ENCODE results near the gene FCN1. TPM values are rescaled to one million over a fixed set of nuclear protein-coding genes. Genes with fewer than 3 reads are reported as not detected.

FCN1 gene
- total RNA-seq, 1 donor from 2014 or later, result not detected

- no peak for DNase-seq (ENCODE audit: extremely low spot score, unreplicated experiment)
- peaks cover 55% of the 10 kb centered on the region for H3K27me3 Mint-ChIP-seq (ENCODE audit: unreplicated experiment)
- no peak overlapping the region for H3K4me3 Mint-ChIP-seq (ENCODE audit: unreplicated experiment)
- TF ChIP-seq, protein P1, sequence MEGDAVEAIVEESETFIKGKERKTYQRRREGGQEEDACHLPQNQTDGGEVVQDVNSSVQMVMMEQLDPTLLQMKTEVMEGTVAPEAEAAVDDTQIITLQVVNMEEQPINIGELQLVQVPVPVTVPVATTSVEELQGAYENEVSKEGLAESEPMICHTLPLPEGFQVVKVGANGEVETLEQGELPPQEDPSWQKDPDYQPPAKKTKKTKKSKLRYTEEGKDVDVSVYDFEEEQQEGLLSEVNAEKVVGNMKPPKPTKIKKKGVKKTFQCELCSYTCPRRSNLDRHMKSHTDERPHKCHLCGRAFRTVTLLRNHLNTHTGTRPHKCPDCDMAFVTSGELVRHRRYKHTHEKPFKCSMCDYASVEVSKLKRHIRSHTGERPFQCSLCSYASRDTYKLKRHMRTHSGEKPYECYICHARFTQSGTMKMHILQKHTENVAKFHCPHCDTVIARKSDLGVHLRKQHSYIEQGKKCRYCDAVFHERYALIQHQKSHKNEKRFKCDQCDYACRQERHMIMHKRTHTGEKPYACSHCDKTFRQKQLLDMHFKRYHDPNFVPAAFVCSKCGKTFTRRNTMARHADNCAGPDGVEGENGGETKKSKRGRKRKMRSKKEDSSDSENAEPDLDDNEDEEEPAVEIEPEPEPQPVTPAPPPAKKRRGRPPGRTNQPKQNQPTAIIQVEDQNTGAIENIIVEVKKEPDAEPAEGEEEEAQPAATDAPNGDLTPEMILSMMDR (IDR thresholded peaks at IDR 0.05), result no peak
- no peaks in the 10 kb centered on the region for H3K4me1 Mint-ChIP-seq (ENCODE audit: unreplicated experiment)
- H3K9me3 Mint-ChIP-seq (ENCODE audit: unreplicated experiment), result peaks cover 15% of the 10 kb centered on the region
- no peak overlapping the region for H3K27ac Mint-ChIP-seq (ENCODE audit: unreplicated experiment)
- H3K36me3 Mint-ChIP-seq (ENCODE audit: unreplicated experiment), result no peaks in the 10 kb centered on the region
Observed at GRCh38 chr9:134902936-134903335, 14.8 kb downstream of the FCN1 start.

DNA sequence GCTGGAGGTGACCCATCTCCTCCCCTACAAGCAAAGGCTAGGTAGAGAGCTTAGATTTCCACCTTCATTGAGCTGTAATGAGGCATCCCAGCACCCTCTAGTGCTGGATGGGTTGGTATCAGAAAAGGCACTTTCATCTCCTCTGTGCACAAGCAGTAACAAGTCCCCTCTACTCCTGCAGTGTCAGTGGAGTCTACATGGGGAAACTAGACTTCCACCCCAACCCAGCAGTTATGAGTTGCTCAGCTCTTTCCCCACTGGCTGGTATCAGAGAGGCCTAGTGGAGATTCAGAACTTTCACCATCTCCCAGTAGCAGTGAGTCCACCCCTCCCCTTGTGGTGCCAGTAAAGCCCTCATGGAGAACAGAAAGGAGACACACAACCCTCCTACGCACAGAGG is 17.9 kb downstream of the FCN1 start:
- H3K9me3 Mint-ChIP-seq (ENCODE audit: unreplicated experiment), result peaks cover 15% of the 10 kb centered on the region
- DNase-seq (ENCODE audit: extremely low spot score, unreplicated experiment), result peak; percentile 25

DNA sequence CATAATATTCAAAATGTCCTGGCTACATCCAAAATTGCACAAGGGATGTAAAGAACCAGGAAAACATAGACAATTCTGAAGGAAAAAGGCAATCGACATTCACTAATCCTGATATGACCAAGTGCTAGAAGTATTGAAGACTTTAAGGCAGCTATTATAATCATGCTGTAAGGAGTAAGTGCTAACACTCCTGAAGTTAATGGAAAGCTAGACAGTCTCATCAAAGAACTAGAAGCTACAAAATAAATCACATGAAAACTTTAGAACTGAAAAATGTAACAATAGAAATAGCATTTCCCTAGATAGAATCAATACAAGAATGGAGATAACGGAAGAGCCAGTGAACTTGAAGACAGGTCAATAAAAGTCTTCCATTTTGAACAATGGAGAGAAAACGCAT is 18.5 kb downstream of the FCN1 start:
- DNase-seq (ENCODE audit: extremely low spot score, unreplicated experiment), result no peak
- TF ChIP-seq, protein P1 (IDR thresholded peaks at IDR 0.05), result no peak
- peaks cover 37% of the 10 kb centered on the region for H3K27me3 Mint-ChIP-seq (ENCODE audit: unreplicated experiment)

More for the DNA sequence above, 17.9 kb downstream of the FCN1 start:
- Mint-ChIP-seq H3K27me3 (ENCODE audit: unreplicated experiment) (peaks cover 38% of the 10 kb centered on the region), H3K4me1 (ENCODE audit: unreplicated experiment) (peaks cover 21% of the 10 kb centered on the region), H3K4me3 (ENCODE audit: unreplicated experiment) (no peak overlapping the region), H3K36me3 (ENCODE audit: unreplicated experiment) (no peaks in the 10 kb centered on the region), H3K27ac (ENCODE audit: unreplicated experiment) (no peak overlapping the region)
- TF ChIP-seq, protein P1 (IDR thresholded peaks at IDR 0.05), result no peak

DNA sequence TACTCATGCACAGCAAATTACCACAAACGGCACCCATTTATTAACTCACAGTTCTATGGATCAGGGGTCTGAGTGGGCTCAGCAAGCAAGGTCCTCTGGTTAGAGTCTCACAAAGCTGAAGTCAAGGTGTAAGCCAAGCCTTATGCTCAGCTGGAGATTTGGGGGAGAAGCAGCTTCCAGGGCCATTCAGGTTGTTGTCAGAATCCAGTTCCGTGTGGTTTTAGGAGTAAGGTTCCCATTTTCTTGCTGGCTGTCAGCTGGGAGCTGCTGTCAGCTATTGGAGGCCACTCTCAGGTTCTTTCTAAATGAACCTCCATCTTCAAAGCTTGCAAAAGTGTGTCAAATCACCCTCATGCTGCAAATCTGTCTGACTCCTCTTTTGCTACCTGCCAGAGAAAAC is 19.4 kb downstream of the FCN1 start:
- H3K36me3 Mint-ChIP-seq (ENCODE audit: unreplicated experiment), result no peaks in the 10 kb centered on the region
- H3K9me3 Mint-ChIP-seq (ENCODE audit: unreplicated experiment), result peaks cover 11% of the 10 kb centered on the region
- peaks cover 31% of the 10 kb centered on the region for H3K27me3 Mint-ChIP-seq (ENCODE audit: unreplicated experiment)
- no peak for DNase-seq (ENCODE audit: extremely low spot score, unreplicated experiment)
- TF ChIP-seq, protein P1 (IDR thresholded peaks at IDR 0.05), result no peak
- H3K27ac Mint-ChIP-seq (ENCODE audit: unreplicated experiment), result no peak overlapping the region
- no peak overlapping the region for H3K4me3 Mint-ChIP-seq (ENCODE audit: unreplicated experiment)
- H3K4me1 Mint-ChIP-seq (ENCODE audit: unreplicated experiment), result peaks cover 24% of the 10 kb centered on the region

More for the DNA sequence above, 18.5 kb downstream of the FCN1 start:
- Mint-ChIP-seq H3K36me3 (ENCODE audit: unreplicated experiment) (no peaks in the 10 kb centered on the region), H3K4me3 (ENCODE audit: unreplicated experiment) (no peak overlapping the region), H3K27ac (ENCODE audit: unreplicated experiment) (no peak overlapping the region), H3K9me3 (ENCODE audit: unreplicated experiment) (peaks cover 15% of the 10 kb centered on the region), H3K4me1 (ENCODE audit: unreplicated experiment) (peaks cover 24% of the 10 kb centered on the region)

DNA sequence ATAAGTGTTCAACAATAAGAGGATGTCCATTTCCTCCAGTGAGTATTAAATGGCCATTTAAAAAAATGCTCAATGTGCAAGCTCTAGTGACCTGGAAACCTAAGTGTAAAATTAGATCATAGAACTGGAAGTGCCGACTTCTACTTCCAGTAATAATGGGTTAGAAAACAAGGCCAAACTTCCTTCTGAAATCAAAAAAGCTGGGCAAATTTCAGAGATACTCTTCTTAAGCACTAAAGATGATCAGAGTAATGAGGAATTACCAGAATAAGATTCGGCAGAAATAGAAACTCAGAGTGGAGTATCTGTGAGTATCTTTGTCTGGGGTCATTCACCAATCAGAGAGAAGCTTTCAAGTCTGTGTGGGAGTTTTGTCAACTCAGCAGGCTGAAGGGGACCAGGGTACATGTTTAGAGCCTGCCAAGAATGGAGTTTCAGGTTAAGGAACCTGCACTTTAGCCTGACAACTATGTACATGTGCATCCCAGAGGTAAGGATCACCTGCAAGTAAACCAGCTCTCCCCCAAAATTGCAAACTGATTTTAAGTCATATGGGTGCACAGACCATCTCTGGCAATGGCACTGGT is 20.0 kb downstream of the FCN1 start:
- H3K27me3 Mint-ChIP-seq (ENCODE audit: unreplicated experiment), result peaks cover 26% of the 10 kb centered on the region
- no peak overlapping the region for H3K27ac Mint-ChIP-seq (ENCODE audit: unreplicated experiment)
- DNase-seq (ENCODE audit: extremely low spot score, unreplicated experiment), result no peak
- peaks cover 24% of the 10 kb centered on the region for H3K4me1 Mint-ChIP-seq (ENCODE audit: unreplicated experiment)
- H3K36me3 Mint-ChIP-seq (ENCODE audit: unreplicated experiment), result no peaks in the 10 kb centered on the region
- peaks cover 11% of the 10 kb centered on the region for H3K9me3 Mint-ChIP-seq (ENCODE audit: unreplicated experiment)
- H3K4me3 Mint-ChIP-seq (ENCODE audit: unreplicated experiment), result no peak overlapping the region
- TF ChIP-seq, protein P1 (IDR thresholded peaks at IDR 0.05), result no peak

All from osteocyte (in vitro differentiated cells).